Stimulated activated CD8-positive, alpha-beta memory T cell treated with anti-CD3 and anti-CD28 coated beads, Interleukin-15, amount 100 ng/mL, for 48 hours (primary cell): ENCODE measurements around the gene CNST.
"Not testable (repeated sequence)": the region's sequence is repeated elsewhere in the genome, so short reads cannot be mapped to it uniquely, and the experiment has no call there.

ENCODE experiments used
- DNase-seq, 2 donors: peaks; one replicate each; pipeline ENCODE4 v3.0.0-alpha.2; 2020; ENCODE audit warnings: low read depth in 2 of 2

CNST gene

GRCh38 chr1:246709196-246709595 lies 142.9 kb downstream of the CNST start:
- DNase-seq, result no peak

GRCh38 chr1:246709835-246710234 lies 143.6 kb downstream of the CNST start:
- DNase-seq, result no peak

- DNase-seq, result no peak
These were observed 145.3 kb downstream of the CNST start for GRCh38 chr1:246711548-246712003.

GRCh38 chr1:246712428-246712827 lies 146.2 kb downstream of the CNST start:
- DNase-seq, result not testable (repeated sequence)
